Left kidney (tissue), 2 donors: Measurements from ENCODE around the gene CLCNKB. TPM values are rescaled to one million over a fixed set of nuclear protein-coding genes. Genes with fewer than 3 reads are reported as not detected.
"Not testable (repeated sequence)": the region's sequence is repeated elsewhere in the genome, so short reads cannot be mapped to it uniquely, and the experiment has no call there.

ENCODE experiments used
- DNase-seq: peaks from one replicate; pipeline ENCODE4 v3.0.0-alpha.2; 2013
- polyA plus RNA-seq: library from polyadenylated mRNA; unstranded; fragments of 120-200 nt; gene quantifications from one replicate; pipeline ENCODE4 v1.2.1, GENCODE V29; 2013; ENCODE audit not compliant: insufficient read length

Gene CLCNKB
- polyA plus RNA-seq, 1 donor = 37.2 TPM

DNA sequence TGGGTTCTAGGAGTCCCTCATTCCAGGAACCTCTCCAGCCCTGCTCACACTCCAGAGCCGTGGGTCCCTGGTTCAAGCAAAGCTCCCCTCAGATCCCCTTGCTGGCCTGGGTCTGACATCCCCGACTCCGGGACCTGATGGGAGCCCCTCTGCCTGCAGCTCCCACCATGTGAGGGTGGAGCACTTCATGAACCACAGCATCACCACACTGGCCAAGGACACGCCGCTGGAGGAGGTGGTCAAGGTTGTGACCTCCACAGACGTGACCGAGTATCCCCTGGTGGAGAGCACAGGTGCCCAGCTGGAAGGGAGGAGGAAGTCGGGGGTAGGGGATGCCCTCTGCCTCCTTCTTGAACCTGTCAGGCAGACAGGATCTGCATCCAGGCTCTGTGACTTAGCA is 12.0 kb upstream of the CLCNKB start:
- DNase-seq = no peak

DNA sequence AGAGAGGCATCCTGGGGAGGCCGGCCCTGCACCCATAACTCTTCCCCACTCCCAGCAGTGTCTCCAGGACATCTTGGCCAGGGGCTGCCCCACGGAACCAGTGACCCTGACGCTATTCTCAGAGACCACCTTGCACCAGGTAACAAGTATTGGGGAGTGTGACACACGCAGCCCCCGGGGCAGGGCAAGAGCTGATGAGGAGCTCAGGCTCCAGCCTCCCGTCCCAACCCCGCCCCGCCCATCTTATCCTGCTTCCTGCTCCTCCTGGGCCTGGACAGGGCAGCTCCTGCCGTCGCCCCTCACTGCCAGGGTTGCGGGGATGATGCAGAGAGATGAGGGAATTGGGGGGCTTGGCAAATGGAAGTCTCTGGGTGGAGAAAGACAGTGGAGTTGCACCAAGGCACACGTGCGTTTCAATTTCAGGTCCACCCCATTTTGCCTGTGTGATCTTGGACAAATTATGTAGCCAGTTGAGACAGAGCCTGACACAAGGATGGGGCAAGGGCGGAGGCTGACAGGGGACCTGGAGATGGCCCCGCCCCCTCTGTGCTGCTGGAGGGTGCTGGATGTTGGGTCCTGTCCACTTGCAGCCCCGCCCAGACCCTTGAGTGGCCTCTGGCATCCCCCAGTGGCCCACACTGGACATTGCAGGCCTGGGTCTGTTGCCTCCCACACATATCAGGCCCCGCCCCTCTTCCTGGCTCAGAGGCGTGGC is 11.0 kb upstream of the CLCNKB start:
- peak; percentile 80 for DNase-seq

DNA sequence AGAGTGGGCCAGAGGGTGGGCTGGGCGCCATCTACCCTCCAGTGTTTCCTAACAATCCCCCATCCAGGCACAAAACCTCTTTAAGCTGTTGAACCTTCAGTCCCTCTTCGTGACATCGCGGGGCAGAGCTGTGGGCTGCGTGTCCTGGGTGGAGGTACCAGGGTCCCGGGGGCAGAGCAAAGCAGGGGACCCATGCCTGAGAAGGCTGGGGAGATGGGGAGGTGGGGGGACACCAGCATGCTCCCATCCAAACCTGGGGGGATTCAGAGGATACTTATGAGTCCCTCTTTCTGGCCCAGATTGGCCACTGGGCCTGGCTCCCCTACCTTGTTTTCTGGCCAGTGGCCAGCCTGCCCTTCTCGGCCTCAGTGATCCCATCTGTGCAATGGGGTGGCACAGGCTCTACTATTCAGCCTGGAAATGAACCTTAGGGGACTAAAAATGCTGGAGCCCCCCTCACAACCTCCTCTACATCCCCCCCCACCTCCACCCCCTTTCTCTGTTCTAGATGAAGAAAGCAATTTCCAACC is 10.4 kb upstream of the CLCNKB start:
- not testable (repeated sequence) for DNase-seq

DNA sequence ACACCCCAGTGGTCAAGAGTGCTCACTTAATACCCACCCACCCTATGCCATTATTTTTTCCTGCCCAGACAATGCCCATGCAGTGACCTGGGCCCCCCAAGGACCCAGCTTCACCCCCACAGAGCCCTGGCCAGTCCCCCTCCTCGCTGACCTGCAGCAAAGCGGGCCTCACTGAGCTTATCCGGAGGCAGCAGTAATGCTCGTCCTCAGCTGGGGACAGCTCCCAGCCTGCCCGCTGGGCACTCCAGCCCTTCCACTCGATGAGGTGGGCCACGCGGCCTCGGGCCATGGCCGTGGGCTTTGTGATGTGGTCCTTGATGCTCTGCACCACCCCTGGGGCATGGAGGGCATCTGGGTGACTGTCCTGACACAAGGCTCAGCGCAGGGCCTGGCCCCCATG is 7.1 kb upstream of the CLCNKB start:
- DNase-seq = not testable (repeated sequence)

DNA sequence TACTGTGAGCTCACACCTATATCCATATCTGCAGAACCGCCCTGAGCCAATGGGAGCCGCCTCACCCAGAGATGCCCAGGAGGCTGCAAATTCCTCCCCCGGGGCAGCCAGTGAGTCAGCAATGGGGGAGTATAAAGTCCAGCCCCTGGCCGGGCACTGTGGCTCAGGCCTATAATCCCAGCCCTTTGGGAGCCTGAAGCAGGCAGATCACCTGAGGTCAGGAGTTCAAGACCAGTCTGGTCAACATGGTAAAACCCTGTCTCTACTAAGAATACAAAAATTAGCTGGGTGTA is 5.0 kb upstream of the CLCNKB start:
- no peak for DNase-seq

DNA sequence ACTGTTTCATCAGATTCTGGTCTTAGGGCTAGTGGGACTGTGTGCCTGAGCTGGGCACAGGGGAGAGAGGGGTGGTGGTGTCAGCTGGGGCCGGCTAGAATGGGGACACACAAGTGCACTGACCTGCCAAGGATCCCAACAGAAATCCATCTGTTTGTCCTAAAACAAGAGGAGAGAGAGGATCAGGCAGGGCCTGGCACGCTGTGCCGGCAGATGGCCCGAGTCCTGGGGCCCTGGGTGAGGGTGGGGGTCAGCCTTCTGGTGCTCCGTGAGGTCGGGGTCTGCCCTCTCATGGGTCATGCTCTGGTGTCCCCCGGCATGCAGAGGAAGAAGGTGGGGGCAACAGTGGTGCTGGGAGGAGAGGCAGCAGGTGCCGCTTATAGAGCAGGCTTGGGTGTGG is 3.7 kb upstream of the CLCNKB start:
- not testable (repeated sequence) for DNase-seq

DNA sequence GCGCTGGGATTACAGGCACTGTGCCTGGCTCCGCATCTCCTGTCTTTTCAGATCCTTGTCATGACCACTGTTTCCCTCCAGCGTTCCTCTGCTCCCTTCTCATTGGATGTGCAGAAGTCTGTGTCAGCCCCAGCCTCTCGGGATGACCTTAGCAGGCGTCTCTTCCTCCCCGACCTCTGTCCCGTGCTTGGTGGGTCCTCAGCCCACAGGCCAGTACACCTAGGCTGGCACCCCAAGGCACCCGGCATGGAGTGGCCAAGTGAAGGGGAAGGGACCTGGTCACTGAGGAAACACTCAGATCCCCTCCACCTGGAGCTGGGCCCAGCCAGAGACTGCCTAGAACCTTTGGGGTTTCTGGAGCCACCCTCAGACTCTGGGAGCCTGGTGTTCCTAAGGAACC is 2.4 kb upstream of the CLCNKB start:
- no peak for DNase-seq

DNA sequence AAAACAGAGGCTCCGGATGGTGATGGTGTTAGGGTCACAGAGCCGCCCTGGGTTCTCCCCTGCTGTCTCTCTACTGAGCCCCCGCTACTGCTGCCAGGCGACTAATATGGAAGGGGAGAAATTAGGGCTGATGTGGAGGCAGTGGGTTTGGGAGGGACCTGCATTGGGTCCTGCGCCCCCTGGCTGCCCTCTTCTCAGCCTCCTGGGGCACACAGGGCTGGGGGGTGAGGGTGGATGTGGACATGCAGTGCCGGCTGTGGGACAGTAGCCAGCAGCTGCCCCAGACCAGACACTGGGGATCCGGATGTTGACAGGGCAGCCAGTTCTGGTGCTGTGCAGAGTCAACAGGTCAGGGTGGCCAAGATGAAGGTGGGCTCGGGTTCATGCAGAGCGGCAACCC is 1.5 kb upstream of the CLCNKB start:
- no peak for DNase-seq

DNA sequence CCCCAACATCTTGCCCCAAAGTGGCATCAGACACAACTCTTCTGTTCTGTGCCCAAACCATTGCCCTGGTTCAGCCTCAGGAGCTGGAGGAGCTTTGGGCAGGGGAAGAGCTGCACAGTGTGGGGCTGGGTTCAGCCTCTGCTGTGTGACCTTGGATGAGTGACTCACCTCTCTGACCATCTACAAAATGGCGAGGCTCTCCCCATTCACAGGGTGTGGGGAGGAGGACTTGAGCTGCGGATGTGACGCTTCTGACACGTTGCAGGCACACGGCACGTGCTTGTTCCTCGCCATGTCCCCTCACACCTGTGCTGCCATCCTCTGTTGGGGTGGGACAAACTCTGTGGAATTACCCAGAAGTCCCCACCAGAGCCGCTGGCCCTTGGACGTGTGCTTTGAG is 928 bp upstream of the CLCNKB start:
- not testable (repeated sequence) for DNase-seq

DNA sequence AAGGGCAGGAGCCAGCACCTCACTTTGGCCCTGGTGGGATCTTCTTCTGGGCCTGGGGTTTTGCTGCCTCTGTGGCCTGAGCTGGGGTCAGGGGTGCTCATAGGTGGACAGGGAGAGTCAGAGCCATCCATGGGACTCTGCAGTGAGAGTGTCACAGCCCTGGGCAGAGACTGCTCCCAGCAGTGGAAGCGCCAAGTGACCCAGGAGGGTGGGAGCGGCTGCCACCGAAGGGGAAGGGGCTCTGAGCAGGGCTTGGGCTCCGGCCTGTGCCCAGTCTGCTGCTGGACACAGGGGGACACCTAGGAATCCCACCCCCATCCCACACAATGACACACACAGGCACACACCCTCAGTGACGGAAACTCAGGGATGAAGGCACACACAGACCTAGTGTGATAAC is 368 bp downstream of the CLCNKB start:
- DNase-seq = no peak

DNA sequence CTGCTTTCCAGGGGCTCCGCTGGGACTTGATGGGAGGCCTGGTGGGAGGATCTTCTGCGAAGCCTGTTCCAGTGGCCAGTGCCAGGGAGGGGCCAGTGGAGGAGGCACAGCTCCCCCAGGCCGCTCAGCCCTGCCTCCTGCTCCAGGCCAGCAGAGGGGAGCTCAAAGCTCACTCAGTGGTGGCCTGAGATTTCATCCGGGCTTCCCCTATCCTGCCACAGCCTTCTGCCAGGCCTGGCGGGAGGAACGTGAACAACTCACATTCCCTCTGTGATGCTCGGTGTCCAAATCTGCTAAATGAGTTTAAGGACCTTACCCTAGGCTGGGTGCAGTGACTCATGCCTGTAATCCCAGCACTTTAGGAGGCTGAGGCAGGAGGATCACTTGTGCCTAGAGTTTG is 3.3 kb downstream of the CLCNKB start:
- no peak for DNase-seq

DNA sequence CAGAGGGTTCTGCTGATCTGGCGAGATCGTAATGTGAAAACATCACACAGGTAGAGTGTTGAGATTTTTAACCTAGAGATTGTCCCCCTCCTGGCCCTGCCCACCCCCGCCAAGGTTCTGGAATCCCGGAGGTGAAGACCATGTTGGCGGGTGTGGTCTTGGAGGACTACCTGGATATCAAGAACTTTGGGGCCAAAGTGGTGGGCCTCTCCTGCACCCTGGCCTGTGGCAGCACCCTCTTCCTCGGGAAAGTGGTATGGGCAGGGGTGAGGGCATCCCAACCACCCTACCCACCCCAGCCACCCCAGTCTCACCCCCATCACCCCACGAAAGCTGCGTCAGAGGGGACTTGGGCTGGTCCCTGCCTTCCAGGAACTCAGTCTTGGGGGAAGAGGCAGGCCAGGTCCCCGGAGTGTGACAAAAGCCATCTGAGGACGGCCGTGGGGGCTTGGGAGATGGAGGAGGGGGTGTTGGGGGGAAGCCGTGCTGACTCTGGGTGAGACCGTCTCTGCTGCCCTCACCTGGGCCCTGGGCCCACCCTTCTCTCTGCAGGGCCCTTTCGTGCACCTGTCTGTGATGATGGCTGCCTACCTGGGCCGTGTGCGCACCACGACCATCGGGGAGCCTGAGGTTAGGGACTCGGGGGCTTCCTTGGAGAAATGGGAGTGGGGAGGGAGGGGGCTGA is 4.4 kb downstream of the CLCNKB start:
- DNase-seq = no peak

DNA sequence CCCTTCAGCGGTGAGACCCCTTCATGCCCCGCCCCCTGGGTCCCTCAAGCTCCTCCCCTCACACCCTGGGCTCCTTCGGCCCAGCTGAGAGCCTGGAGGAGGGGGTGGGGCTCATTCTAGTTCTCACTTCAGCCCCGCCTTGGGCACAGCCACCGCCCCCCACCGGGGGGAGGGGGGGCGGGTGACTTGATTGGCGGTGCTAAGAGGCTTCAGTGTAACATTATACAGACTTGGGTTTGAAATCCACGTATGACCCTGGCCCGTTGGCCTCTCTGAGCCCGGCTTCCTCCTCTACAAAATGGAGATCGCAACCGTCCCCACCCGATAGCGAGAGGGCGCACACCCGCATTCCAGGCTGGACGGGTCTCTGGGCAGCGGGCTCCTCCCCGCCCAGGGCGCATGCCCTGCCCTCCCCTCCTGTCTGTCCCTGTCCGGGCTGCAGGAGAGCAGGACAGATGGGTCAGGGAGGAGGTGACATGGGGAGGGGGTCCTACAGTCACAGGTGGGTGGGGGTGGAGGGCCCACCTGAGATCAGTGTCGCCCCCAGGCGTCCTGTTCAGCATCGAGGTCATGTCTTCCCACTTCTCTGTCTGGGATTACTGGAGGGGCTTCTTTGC is 5.1 kb downstream of the CLCNKB start:
- DNase-seq = peak; percentile 80

DNA sequence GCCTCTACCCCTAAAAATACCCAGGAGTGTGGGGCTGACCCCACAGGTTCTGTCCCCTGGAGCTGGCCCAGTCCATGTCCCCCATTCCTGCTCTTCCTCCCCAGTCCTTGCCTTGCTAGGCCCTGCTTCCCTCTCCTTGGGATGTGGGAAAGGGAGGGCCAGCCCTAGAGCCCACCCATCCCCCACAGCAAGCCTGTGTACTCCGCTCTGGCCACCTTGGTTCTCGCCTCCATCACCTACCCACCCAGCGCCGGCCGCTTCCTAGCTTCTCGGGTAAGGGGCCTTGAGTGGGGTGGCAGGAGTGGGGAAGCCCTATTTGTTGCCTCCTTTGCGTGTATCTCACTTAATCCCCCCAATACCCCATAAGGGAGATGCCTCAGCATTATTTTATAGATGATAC is 6.7 kb downstream of the CLCNKB start:
- DNase-seq = no peak

DNA sequence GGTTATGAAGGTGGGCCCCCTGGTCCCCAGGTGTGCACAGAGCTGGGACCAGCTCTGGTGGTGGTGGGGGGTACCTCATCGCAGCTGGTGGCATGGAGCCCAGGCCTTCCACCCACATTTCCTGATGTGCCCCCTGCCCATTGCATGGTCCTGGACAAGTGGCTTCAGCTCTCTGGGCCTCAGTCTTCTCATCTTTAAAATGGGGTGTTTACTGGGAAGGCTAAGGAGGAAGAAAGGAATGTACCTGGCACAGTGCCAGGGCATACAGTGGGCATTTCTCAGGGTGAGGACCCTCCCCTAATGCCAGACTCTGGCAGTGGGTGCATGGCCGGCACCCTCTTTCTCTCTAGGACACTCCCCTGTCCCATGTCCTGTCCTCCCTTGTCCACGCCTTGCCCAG is 7.5 kb downstream of the CLCNKB start:
- no peak for DNase-seq

DNA sequence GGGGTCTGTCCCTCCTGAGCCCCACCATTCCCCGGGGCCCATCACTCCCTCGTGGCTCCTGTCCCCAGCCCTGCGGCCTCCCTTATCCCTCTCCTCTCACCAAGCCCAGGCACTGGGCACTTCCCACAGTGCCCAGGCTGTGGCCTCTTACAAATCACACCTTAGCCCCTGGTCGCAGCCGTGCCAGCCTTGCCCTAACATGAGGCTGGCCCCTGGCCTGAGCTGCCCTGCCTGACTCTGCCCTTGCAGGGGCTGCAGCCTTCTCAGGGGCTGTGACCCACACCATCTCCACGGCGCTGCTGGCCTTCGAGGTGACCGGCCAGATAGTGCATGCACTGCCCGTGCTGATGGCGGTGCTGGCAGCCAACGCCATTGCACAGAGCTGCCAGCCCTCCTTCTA is 8.4 kb downstream of the CLCNKB start:
- DNase-seq = not testable (repeated sequence)

DNA sequence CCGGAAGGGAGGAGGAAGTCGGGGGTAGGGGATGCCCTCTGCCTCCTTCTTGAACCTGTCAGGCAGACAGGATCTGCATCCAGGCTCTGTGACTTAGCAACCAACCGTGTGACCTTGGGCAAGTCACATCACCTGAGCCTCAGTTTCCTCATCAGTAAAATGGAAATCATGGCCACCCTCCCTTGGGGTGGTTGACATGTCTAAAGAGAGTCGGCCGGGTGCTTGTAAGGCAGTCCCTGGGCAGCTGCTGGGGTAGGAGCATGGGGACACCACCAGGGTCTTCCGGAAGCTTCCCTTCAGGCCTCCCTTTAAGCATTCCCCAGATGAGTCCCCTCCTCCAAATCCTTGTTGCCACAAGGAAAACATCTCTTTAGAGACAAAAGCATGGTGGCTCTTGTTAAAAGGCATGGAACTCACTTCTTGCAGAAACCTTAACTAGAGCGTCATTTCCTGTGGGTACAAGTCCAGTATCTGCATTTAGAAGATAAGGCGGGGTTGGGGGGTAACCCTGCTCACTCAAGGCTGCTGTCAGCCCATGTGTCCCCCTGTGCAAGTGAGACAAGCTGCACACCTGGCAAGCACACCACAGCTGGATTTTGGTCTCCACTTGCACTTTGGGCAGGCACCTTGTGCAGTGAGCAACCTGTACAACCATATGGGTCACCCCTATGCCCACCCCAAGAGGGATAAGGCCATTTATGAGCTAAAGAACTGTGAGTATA is 10.4 kb downstream of the CLCNKB start:
- DNase-seq = no peak

DNA sequence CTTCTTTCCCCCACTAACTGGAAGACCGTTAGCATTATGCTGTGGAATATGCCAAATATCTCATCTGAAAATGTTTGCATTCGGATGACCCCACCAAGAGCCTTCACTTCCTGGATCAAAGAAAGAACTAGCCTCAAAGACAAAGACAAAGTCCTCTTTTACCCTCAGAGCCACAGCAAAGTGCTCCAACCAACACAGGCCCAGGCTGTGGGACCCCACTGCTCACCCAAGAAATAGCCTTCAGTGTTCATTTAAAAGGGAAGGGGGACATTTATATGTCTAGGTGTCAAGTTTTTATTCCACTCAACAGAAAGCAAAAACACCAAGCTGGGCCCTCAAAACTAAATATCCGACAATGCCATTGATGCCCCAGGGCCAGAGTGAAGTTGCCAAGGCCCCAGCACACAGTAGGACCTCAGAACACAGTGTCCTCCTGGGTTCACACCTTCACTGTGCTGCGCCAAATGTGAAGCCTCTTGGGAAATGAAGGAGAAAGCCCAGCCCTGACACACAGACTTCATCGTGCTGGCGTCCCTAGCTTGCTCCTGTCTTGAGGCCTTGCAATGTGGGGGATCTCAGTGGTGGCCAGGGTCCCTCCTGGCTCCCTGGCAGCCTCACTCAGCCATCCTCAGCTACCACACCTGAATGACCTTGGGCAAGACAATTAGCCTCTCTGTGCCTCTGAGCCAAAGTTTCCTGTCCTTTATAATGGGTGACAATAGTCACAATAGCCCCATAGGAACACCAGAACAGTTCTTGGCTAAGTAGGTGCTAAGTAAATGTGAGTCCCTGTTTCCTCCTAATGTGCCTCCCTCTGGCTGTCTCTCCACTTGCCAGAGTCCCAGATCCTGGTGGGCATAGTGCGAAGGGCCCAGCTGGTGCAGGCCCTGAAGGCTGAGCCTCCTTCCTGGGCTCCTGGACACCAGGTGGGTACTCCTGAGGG is 11.3 kb downstream of the CLCNKB start:
- no peak for DNase-seq

DNA sequence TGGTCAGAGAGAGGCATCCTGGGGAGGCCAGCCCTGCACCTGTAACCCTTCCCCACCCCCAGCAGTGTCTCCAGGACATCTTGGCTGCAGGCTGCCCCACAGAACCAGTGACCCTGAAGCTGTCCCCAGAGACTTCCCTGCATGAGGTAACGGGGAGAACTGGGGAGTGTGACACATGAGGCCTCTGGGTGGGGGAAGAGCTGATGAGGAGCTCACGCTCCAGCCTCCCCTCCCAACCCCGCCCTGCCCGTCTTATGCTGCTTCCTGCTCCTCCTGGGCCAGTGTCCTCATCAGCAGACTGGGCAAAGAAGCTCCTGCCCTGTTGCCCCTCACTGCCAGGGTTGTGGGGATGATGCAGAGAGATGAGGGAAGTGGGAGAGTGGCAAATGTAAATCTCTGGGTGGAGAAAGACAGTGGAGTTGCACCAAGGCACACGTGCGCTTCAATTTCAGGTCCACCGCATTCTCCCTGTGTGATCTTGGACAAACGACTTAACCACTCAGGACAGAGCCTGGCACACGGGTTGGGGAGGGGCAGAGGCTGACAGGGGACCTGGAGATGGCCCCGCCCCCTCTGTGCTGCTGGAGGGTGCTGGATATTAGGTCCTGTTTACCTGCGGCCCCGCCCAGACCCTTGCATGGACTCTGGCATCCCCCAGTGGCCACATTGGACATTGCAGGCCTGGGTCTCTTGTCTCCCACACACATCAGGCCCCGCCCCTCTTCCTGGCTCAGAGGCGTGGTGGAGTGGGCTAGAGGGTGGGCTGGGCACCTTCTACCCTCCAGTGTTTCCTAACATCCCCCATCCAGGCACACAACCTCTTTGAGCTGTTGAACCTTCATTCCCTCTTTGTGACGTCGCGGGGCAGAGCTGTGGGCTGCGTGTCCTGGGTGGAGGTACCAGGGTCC is 12.3 kb downstream of the CLCNKB start:
- DNase-seq = peak; percentile 90

DNA sequence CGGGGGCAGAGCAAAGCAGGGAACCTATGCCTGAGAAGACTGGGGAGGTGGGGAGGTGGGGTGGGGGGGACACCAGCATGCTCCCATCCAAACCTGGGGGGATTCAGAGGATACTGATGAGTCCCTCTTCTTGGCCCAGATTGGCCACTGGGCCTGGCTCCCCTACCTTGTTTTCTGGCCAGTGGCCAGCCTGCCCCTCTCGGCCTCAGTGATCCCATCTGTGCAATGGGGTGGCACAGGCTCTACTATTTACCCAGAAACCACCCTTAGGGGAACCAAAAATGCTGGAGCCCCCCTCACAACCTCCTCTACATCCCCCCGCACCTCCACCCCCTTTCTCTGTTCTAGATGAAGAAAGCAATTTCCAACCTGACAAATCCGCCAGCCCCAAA is 12.9 kb downstream of the CLCNKB start:
- not testable (repeated sequence) for DNase-seq
